ENCODE results near the gene DOHH.

Gene DOHH

GRCh38 chr19:3528080-3528479 lies 27.6 kb upstream of the DOHH start:
- Histone ChIP-seq H3K9ac (ENCODE audit: insufficient read length, low read depth) (no peak overlapping the region), H3K36me3 (ENCODE audit: insufficient read depth, insufficient read length, low read length) (peaks cover 83% of the 10 kb centered on the region), H3K4me1 (ENCODE audit: insufficient read depth, insufficient read length) (no peaks in the 10 kb centered on the region), H3K9me3 (ENCODE audit: insufficient read depth, low read length) (no peaks in the 10 kb centered on the region), H3K4me3 (ENCODE audit: insufficient read length, low read depth) (no peak overlapping the region), H3K27me3 (ENCODE audit: insufficient read depth, insufficient read length) (no peaks in the 10 kb centered on the region)
- TF ChIP-seq SUZ12 (IDR thresholded peaks at IDR 0.05; ENCODE audit: extremely low read depth, insufficient read depth, insufficient read length) (no peak), YY1 (IDR thresholded peaks at IDR 0.05; ENCODE audit: insufficient read depth, insufficient read length) (no peak), ZNF274 (IDR thresholded peaks at IDR 0.05; ENCODE audit: low read depth, low read length) (no peak)
- DNase-seq (ENCODE audit: low read depth, low spot score), result no peak

DNA sequence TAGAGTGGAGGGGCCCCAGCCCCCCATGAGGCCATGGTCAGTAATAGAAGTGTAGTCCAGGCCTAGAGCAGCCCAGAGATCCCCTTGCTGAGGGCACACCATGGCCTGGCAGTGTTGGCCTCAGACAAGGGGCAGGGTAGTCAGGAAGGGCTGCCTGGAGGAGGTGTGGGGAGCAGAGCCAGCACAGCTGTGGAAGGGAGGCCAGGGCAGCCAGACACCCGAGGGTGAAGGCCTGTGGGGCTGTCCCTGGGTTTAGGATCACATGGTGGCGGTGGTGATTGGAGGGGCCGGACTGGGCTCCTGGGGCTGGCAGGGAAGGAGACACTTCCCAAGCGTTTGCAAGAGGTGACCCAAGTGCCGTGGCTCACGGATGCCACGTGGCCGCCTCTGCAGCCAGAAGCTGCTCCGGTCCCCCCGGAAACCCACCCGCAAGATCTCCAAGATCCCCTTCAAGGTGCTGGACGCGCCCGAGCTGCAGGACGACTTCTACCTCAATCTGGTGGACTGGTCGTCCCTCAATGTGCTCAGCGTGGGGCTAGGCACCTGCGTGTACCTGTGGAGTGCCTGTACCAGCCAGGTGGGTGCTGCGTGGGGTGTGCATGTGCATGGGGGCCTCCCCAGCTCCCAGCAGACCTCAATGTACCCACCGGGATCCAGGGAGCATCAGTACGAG lies 26.9 kb upstream of the DOHH start:
- Histone ChIP-seq H3K9ac (ENCODE audit: insufficient read length, low read depth) (no peak overlapping the region), H3K4me3 (ENCODE audit: insufficient read length, low read depth) (no peak overlapping the region), H3K27me3 (ENCODE audit: insufficient read depth, insufficient read length) (no peaks in the 10 kb centered on the region), H3K4me1 (ENCODE audit: insufficient read depth, insufficient read length) (peaks cover under 1% of the 10 kb centered on the region), H3K36me3 (ENCODE audit: insufficient read depth, insufficient read length, low read length) (peaks cover 83% of the 10 kb centered on the region), H3K9me3 (ENCODE audit: insufficient read depth, low read length) (no peaks in the 10 kb centered on the region)
- TF ChIP-seq SUZ12 (IDR thresholded peaks at IDR 0.05; ENCODE audit: extremely low read depth, insufficient read depth, insufficient read length) (no peak), YY1 (IDR thresholded peaks at IDR 0.05; ENCODE audit: insufficient read depth, insufficient read length) (no peak), ZNF274 (IDR thresholded peaks at IDR 0.05; ENCODE audit: low read depth, low read length) (no peak)
- no peak for DNase-seq (ENCODE audit: low read depth, low spot score)

DNA sequence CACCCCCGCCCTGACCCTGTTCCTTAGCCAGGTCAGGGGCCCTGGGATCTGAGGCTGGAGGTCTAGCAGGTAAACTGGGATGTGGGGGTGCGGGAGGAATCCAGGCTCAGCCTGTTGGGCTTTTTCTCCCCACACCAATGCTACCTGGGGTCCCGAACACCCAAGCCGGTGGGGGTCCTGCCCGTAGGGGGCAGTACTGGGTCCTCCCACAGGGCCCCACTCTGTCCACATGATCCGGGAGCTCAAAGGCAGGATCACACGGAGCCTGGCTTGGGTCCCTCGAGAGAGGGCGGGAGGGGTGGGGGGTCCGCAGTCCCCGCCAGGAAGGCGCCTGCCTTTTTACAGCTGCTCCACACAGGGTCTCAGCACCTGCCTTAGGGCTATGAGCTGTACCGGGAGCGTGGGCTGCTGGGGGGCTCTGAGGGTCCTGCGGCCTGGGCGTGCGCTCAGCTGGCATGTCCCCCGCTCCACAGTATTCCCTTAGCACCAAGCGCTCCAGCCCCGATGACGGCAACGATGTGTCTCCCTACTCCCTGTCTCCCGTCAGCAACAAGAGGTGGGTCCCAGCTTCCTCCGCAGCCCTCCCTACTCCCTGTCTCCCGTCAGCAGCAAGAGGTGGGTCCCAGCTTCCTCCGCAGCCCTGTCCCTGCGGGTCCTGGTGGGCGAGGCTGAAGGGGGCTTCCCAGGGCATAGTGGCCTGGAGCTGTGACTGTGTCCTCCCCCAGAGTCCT lies 26.2 kb upstream of the DOHH start:
- H3K4me1 ChIP-seq (ENCODE audit: insufficient read depth, insufficient read length), result peaks cover 3% of the 10 kb centered on the region
- H3K36me3 ChIP-seq (ENCODE audit: insufficient read depth, insufficient read length, low read length), result peaks cover 83% of the 10 kb centered on the region
- no peaks in the 10 kb centered on the region for H3K27me3 ChIP-seq (ENCODE audit: insufficient read depth, insufficient read length)
- H3K9ac ChIP-seq (ENCODE audit: insufficient read length, low read depth), result no peak overlapping the region
- H3K9me3 ChIP-seq (ENCODE audit: insufficient read depth, low read length), result no peaks in the 10 kb centered on the region
- no peak for TF ChIP-seq YY1 (IDR thresholded peaks at IDR 0.05; ENCODE audit: insufficient read depth, insufficient read length)
- TF ChIP-seq ZNF274 (IDR thresholded peaks at IDR 0.05; ENCODE audit: low read depth, low read length), result no peak
- TF ChIP-seq SUZ12 (IDR thresholded peaks at IDR 0.05; ENCODE audit: extremely low read depth, insufficient read depth, insufficient read length), result no peak
- no peak overlapping the region for H3K4me3 ChIP-seq (ENCODE audit: insufficient read length, low read depth)
- DNase-seq (ENCODE audit: low read depth, low spot score), result no peak

GRCh38 chr19:3524904-3525451 lies 24.5 kb upstream of the DOHH start:
- H3K4me1 ChIP-seq (ENCODE audit: insufficient read depth, insufficient read length), result peaks cover 13% of the 10 kb centered on the region

GRCh38 chr19:3524078-3524842 lies 23.8 kb upstream of the DOHH start:
- H3K4me1 ChIP-seq (ENCODE audit: insufficient read depth, insufficient read length), result peaks cover 18% of the 10 kb centered on the region
- DNase-seq (ENCODE audit: low read depth, low spot score), result no peak
- H3K4me3 ChIP-seq (ENCODE audit: insufficient read length, low read depth), result no peak overlapping the region
- no peak overlapping the region for H3K9ac ChIP-seq (ENCODE audit: insufficient read length, low read depth)
- H3K36me3 ChIP-seq (ENCODE audit: insufficient read depth, insufficient read length, low read length), result peaks cover 85% of the 10 kb centered on the region
- TF ChIP-seq ZNF274 (IDR thresholded peaks at IDR 0.05; ENCODE audit: low read depth, low read length), result no peak
- no peak for TF ChIP-seq SUZ12 (IDR thresholded peaks at IDR 0.05; ENCODE audit: extremely low read depth, insufficient read depth, insufficient read length)
- TF ChIP-seq YY1 (IDR thresholded peaks at IDR 0.05; ENCODE audit: insufficient read depth, insufficient read length), result no peak
- no peaks in the 10 kb centered on the region for H3K27me3 ChIP-seq (ENCODE audit: insufficient read depth, insufficient read length)
- H3K9me3 ChIP-seq (ENCODE audit: insufficient read depth, low read length), result no peaks in the 10 kb centered on the region

More at GRCh38 chr19:3524904-3525451, 24.5 kb upstream of the DOHH start:
- Histone ChIP-seq H3K4me3 (ENCODE audit: insufficient read length, low read depth) (no peak overlapping the region), H3K9ac (ENCODE audit: insufficient read length, low read depth) (no peak overlapping the region), H3K36me3 (ENCODE audit: insufficient read depth, insufficient read length, low read length) (peaks cover 78% of the 10 kb centered on the region), H3K27me3 (ENCODE audit: insufficient read depth, insufficient read length) (no peaks in the 10 kb centered on the region), H3K9me3 (ENCODE audit: insufficient read depth, low read length) (no peaks in the 10 kb centered on the region)
- no peak for DNase-seq (ENCODE audit: low read depth, low spot score)
- TF ChIP-seq ZNF274 (IDR thresholded peaks at IDR 0.05; ENCODE audit: low read depth, low read length) (no peak), YY1 (IDR thresholded peaks at IDR 0.05; ENCODE audit: insufficient read depth, insufficient read length) (no peak), SUZ12 (IDR thresholded peaks at IDR 0.05; ENCODE audit: extremely low read depth, insufficient read depth, insufficient read length) (no peak)

DNA sequence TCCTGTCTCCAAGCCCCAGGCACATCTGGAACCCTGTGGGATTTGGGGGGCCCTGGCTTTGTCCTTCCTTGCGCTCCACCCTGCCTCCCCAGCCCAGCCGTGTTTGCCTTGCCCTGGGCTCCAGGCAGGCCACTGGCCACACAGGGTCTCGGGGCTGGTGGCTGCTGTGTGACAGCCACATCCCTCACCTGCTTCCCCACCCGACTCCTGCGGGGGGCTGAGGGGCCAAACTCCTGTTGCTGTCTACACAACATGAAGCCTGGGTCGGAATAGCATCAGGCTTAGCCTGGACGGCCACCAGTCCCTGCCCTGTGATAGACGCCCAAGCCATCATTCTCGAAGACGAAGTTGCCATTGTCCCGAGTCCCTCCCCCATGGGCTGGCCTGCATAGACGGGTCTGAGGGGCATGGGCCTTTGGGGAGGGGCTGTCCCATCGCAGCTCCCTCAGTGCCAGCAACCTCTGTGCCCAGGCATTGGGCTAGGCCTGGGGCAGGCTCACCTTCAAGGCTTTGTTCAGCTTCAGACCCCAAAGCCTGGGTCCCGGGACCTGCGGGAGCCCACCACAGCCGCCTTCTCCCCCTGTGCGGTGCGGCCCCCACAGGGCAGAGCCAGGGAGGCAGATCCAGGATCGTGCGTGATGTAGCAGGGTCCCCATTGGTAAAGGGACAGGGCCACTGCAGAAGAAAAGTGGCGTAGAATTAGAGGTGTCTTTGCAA lies 23.0 kb upstream of the DOHH start:
- Histone ChIP-seq H3K9ac (ENCODE audit: insufficient read length, low read depth) (no peak overlapping the region), H3K27me3 (ENCODE audit: insufficient read depth, insufficient read length) (no peaks in the 10 kb centered on the region), H3K4me3 (ENCODE audit: insufficient read length, low read depth) (no peak overlapping the region), H3K9me3 (ENCODE audit: insufficient read depth, low read length) (no peaks in the 10 kb centered on the region), H3K36me3 (ENCODE audit: insufficient read depth, insufficient read length, low read length) (peaks cover 88% of the 10 kb centered on the region), H3K4me1 (ENCODE audit: insufficient read depth, insufficient read length) (peaks cover 26% of the 10 kb centered on the region)
- no peak for DNase-seq (ENCODE audit: low read depth, low spot score)
- no peak for TF ChIP-seq ZNF274 (IDR thresholded peaks at IDR 0.05; ENCODE audit: low read depth, low read length)
- no peak for TF ChIP-seq SUZ12 (IDR thresholded peaks at IDR 0.05; ENCODE audit: extremely low read depth, insufficient read depth, insufficient read length)
- no peak for TF ChIP-seq YY1 (IDR thresholded peaks at IDR 0.05; ENCODE audit: insufficient read depth, insufficient read length)
